Activated T-cell treated with anti-CD3 and anti-CD28 coated beads, Interleukin-2, amount 50 U/mL, for 72 hours (primary cell): ENCODE results near the gene RFC2. TPM values are rescaled to one million over a fixed set of nuclear protein-coding genes. Genes with fewer than 3 reads are reported as not detected.
A peak's percentile ranks its signal among the peaks of the same experiment; 100 is the strongest.
"Not testable (repeated sequence)": the region's sequence is repeated elsewhere in the genome, so short reads cannot be mapped to it uniquely, and the experiment has no call there.

Experiments used
- ATAC-seq, 2 donors: fragments of 150-1000 bp; cut with Tn5 transposase; replicated peaks in 1 of 2; 2 replicates each; pipeline ENCODE4 v1.10.0; 2021; ENCODE audit warnings: moderate library complexity in 2 of 2, mild to moderate bottlenecking in 1 of 2
- DNase-seq, 2 donors: peaks; one replicate each; pipeline ENCODE4 v3.0.0; 2021 to 2022; ENCODE audit warnings: mixed read lengths in 1 of 2
- H3K27ac Mint-ChIP-seq: one replicate; pipeline ENCODE4 v1.8.0; 2022; ENCODE audit warnings: mild to moderate bottlenecking, moderate library complexity, mixed read lengths
- H3K27me3 Mint-ChIP-seq: one replicate; pipeline ENCODE4 v1.8.0; 2022; ENCODE audit warnings: low read depth, mixed read lengths
- H3K36me3 Mint-ChIP-seq, 2 donors: one replicate each; pipeline ENCODE4 v1.8.0; 2022; ENCODE audit warnings: mixed read lengths in 2 of 2, mild to moderate bottlenecking in 1 of 2; ENCODE audit not compliant: insufficient read depth in 2 of 2
- H3K4me1 Mint-ChIP-seq: one replicate; pipeline ENCODE4 v1.8.0; 2022; ENCODE audit warnings: low read depth, mixed read lengths
- H3K4me3 Mint-ChIP-seq, 2 donors: one replicate each; pipeline ENCODE4 v1.8.0; 2022; ENCODE audit warnings: mild to moderate bottlenecking in 2 of 2, mixed read lengths in 2 of 2, moderate library complexity in 2 of 2
- H3K9me3 Mint-ChIP-seq, 2 donors: one replicate each; pipeline ENCODE4 v1.8.0; 2022; ENCODE audit warnings: mixed read lengths in 2 of 2
- total RNA-seq, 2 donors: library from RNA; stranded (reverse); gene quantifications; one replicate each; pipeline ENCODE4 v1.2.3, GENCODE V29; 2022

The RFC2 gene
- total RNA-seq, 2 donors from 2014 or later, result 62.9 to 95.3 TPM

DNA sequence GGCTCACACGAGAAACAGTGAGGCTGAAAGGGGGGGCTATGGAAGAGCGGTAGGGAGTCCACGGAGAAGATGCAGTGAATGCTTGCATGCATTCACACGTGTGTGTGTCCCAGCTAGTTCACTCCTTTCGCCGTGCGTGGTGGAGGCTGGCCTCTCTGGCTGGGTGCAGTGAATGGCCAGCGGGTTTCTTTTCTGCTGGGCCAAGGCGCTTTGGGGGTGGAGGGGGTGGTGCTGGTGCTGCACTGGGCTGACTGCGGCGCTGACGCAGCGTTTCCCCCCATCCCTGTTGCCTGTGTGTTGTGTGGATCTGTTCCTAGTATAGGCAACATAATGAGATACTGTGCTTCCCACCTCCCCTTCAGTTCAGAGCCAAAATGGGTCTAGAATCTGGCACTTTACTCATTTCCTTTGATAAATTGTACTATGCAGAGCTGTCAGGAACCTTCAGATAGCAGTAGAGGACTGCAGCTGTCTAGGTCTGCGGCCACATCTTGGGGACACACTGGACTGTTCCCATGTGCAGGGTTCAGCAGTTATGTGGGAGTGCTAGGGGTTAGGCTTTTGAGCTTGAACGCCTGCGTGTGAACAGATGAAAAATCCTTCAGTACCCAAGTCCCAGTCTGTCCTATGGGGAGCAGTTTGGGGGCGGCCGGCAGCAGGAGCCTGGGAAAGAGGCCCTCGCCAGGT lies 58.1 kb downstream of the RFC2 start:
- H3K9me3 Mint-ChIP-seq, H3K4me3 Mint-ChIP-seq, DNase-seq, H3K4me1 Mint-ChIP-seq, H3K27me3 Mint-ChIP-seq, ATAC-seq: not testable (repeated sequence)
- H3K36me3 Mint-ChIP-seq, result peaks cover 4 to 23% of the 10 kb centered on the region in 2 donors
- peak overlapping the region; percentile 91 for H3K27ac Mint-ChIP-seq

DNA sequence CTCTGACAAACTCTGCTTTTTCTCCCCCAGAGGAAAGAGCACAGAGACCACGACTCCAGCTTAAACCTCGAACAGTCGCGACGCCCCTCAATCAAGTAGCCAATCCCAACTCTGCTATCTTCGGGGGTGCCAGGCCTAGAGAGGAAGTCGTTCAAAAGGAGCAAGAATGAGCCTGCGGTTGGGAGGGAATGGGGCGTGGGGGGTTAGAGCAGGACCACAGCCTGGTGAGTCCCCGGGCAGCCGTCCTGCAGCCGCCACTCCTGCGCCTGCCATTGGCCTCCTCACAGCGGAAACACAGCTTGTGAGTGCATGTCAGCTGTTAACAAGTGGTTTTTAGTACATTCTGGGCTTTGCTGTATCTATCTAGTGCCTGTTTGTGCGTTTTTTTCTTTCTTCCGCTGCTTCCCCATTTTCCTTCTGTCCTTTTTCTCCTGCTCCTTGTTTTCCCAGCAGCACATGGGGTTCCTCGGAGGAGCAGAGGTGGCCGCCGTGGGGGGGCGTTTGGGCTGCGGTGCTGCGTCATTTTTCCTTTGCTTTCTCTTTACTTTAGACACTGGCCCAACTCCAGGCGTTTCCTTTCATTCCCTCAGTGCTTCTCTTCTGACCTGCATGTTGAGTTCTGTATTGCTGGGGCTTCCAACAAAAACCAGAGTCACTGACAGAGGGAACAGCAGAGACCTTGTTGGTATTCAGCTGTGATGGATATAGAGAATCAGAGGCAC lies 58.9 kb downstream of the RFC2 start:
- not testable (repeated sequence) for H3K9me3 Mint-ChIP-seq, H3K4me3 Mint-ChIP-seq, H3K4me1 Mint-ChIP-seq, H3K27me3 Mint-ChIP-seq, DNase-seq
- H3K27ac Mint-ChIP-seq, result peak overlapping the region; percentile 91
- ATAC-seq, result peak; percentile 20 to 27
- peaks cover 4 to 26% of the 10 kb centered on the region in 2 donors for H3K36me3 Mint-ChIP-seq

DNA sequence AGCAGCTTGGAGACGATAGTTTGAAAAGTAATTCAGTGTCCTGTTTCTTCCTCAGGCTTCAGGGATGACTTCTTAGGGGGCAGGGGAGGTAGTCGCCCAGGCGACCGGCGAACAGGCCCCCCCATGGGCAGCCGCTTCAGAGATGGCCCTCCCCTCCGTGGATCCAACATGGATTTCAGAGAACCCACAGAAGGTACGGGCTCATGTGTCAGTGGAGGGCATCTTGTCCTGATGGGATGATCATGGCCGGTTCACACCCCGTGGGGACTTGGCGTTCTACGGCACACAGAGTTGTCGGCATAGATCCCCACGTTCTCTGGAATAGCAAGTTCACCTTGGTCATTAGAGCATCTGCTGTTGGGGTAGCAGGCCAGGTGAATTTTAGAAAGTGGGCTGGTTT lies 59.5 kb downstream of the RFC2 start:
- peaks cover 9% of the 10 kb centered on the region for H3K4me1 Mint-ChIP-seq
- no peak for DNase-seq
- H3K4me3 Mint-ChIP-seq, result no peak overlapping the region
- H3K27ac Mint-ChIP-seq, result peak overlapping the region; percentile 63
- no peaks in the 10 kb centered on the region for H3K9me3 Mint-ChIP-seq
- peaks cover 4 to 32% of the 10 kb centered on the region in 2 donors for H3K36me3 Mint-ChIP-seq
- ATAC-seq, result no peak
- no peaks in the 10 kb centered on the region for H3K27me3 Mint-ChIP-seq

DNA sequence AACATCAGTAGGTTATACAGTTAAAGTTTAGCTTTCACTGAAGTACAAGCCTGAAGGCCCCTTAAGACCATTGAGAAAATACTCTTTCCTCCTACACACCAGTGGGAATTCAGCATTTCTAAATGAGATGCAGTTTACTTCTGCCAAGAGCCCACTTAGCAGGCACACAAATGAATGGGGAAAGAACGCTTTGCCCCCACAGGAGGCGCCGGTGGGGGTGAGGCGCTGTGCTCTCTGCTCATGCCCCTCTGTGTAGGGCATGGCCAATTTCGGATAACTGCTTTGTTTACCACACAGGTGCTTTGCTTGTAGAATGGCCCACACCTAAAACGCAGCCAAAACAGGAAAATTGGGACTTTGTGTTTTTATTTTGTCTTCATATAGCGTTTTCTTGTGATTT lies 60.3 kb downstream of the RFC2 start:
- Mint-ChIP-seq H3K27ac (no peak overlapping the region), H3K36me3 (peaks cover 4 to 39% of the 10 kb centered on the region in 2 donors), H3K27me3 (no peaks in the 10 kb centered on the region), H3K4me1 (peaks cover 10% of the 10 kb centered on the region), H3K4me3 (no peak overlapping the region), H3K9me3 (no peaks in the 10 kb centered on the region)
- DNase-seq, result no peak
- no peak for ATAC-seq

DNA sequence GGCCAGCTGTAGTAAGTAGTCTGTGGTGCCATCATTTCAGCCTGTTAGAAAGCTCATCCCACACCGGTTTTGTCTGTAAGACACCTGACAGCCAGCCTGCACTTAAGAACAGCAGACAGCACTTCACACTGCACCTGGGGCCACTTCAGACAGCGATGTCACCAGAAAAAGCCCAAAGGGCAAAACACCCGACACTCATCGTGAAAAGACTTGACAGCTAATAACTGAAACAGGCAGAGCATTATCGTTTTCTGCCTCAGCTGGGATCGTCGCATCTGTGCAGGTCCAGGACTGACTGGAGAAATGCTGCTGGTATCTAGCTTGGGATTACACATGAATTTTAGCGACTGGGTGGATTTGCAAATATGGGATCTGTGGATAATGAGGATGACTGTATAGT lies 61.1 kb downstream of the RFC2 start:
- Mint-ChIP-seq H3K36me3 (peaks cover 11 to 47% of the 10 kb centered on the region in 2 donors), H3K4me3 (no peak overlapping the region), H3K27ac (no peak overlapping the region), H3K27me3 (no peaks in the 10 kb centered on the region), H3K4me1 (peaks cover 19% of the 10 kb centered on the region), H3K9me3 (no peaks in the 10 kb centered on the region)
- ATAC-seq, result no peak
- DNase-seq, result no peak

DNA sequence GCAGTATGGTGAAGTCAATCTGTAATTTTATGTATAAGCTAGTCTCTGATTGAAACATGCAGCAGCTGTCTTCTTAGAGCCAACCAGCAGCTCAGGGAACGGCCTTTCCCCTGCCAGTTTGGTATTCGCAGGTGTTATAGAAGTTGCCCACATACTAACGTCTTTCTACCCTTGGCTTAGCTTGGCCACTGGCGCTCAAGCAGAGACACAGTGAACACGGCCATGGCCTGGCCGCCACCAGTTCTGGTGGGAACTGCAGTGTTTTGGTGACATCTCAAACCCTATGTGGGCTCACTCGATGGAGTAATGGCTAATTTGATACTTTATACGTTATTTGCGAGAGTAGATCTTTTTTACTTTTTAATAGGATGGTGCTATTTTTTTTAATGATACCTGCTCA lies 63.0 kb downstream of the RFC2 start:
- Mint-ChIP-seq H3K27me3 (no peaks in the 10 kb centered on the region), H3K36me3 (peaks cover 14 to 53% of the 10 kb centered on the region in 2 donors), H3K4me1 (peaks cover 30% of the 10 kb centered on the region), H3K27ac (no peak overlapping the region), H3K9me3 (no peaks in the 10 kb centered on the region), H3K4me3 (no peak overlapping the region)
- DNase-seq, result no peak
- ATAC-seq, result no peak

DNA sequence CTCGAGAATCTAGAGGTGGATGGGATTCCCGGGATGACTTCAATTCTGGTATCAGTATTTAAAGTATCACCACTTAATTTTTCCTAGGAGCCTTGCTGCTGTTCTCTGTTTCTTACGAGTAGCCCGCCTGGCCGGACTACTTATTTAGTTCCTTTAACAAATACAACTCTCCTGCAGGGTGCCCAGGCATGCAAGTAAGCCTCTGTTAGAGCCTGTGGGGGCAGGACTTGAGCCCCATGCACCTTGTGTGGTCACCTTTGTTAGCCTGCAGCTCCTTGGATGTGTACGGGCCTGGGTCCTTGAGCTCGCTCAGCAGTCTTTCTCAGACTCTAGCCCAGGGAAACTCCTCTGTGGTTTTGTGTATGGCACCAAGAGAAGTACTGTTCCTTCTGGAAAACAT lies 63.9 kb downstream of the RFC2 start:
- no peak for ATAC-seq
- Mint-ChIP-seq H3K36me3 (peaks cover 12 to 56% of the 10 kb centered on the region in 2 donors), H3K4me3 (no peak overlapping the region), H3K9me3 (no peaks in the 10 kb centered on the region), H3K4me1 (peaks cover 36% of the 10 kb centered on the region), H3K27me3 (no peaks in the 10 kb centered on the region), H3K27ac (no peak overlapping the region)
- no peak for DNase-seq

DNA sequence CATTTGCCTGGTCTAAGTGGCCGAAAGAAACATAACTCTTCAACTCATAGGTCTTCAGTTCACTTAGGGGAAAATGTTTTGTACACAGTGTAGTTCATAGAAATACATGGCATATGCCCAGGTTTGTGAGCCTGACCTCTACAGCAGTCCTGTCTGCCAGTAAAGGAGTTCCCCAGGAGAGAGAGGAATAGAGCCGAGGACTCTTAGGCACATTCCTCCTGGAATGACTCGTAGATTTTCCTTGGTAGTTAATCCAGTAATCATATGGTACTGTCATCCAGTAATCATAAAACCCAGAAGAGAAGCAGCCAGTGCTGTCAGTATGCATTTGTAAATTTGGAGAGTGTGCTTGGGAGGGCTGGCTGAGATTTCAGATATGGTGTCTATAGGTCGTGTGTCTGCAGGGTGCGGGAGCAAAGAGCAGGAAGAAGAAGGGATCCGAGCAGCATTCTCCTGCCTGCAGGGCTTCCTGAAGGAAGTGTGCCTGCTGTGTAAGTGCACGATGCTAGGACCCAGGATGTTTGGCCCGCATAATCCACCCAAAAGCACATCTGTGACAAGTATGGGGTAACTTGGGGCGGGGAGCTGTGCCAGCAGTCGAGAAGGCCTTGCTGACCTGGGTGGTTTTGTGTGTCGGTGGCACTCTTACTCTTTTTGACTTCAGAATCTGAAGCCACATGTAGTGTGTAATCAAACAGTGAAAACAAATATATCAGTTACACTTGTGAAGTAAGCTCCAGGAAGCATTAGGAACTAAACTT lies 66.1 kb downstream of the RFC2 start:
- DNase-seq, result no peak
- Mint-ChIP-seq H3K9me3 (no peaks in the 10 kb centered on the region), H3K4me3 (no peak overlapping the region), H3K4me1 (peaks cover 49% of the 10 kb centered on the region), H3K36me3 (peaks cover 10 to 57% of the 10 kb centered on the region in 2 donors), H3K27ac (peak overlapping the region; percentile 73), H3K27me3 (no peaks in the 10 kb centered on the region)
- ATAC-seq, result no peak

DNA sequence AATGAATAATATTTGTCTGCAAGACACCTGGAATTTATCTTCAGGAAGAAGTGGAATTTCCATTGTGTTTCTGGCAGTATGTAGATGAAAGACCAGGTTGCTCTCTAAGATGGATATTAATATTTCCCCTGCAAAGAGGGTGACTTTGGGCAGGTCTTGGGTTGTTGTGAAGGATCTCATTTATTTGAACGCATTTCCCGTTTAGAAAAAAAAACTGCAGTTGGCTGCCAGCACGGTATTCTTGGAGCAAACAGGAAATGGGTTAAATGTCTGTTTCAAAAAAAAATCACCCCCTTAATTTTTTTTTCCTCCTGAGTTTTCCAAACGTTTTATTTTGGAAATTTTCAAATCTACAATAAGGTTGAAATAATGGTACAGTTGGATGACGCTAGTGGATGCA lies 68.6 kb downstream of the RFC2 start:
- no peaks in the 10 kb centered on the region for H3K27me3 Mint-ChIP-seq
- no peak for DNase-seq
- H3K27ac Mint-ChIP-seq, result peak overlapping the region; percentile 79
- no peaks in the 10 kb centered on the region for H3K9me3 Mint-ChIP-seq
- no peak for ATAC-seq
- peaks cover 73% of the 10 kb centered on the region for H3K4me1 Mint-ChIP-seq
- H3K36me3 Mint-ChIP-seq, result peaks cover 13 to 63% of the 10 kb centered on the region in 2 donors
- H3K4me3 Mint-ChIP-seq, result peak overlapping the region in 1 of 2 donors; percentile 45

DNA sequence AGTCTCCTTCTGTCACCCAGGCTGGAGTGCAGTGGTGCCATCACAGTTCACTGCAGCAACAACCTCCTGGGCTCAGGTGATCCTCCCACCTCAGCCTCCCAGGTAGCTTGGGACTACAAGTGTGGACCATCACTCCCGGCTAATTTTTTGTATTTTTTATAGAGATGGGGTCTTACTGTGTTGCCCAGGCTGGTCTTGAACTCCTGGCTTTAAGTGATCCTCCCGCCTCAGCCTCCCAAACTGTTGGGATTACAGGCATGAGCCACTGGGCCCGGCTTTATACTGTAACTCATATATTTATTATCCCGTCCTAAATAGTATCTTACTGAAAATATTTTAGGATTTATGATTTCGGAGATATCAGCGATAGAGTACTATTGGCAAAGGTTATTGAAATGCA lies 69.2 kb downstream of the RFC2 start:
- ATAC-seq (no peak), DNase-seq (no peak)
- peak overlapping the region in 1 of 2 donors; percentile 9 for H3K4me3 Mint-ChIP-seq
- peaks cover 79% of the 10 kb centered on the region for H3K4me1 Mint-ChIP-seq
- no peaks in the 10 kb centered on the region for H3K9me3 Mint-ChIP-seq
- no peaks in the 10 kb centered on the region for H3K27me3 Mint-ChIP-seq
- peaks cover 13 to 56% of the 10 kb centered on the region in 2 donors for H3K36me3 Mint-ChIP-seq
- peak overlapping the region; percentile 34 for H3K27ac Mint-ChIP-seq

DNA sequence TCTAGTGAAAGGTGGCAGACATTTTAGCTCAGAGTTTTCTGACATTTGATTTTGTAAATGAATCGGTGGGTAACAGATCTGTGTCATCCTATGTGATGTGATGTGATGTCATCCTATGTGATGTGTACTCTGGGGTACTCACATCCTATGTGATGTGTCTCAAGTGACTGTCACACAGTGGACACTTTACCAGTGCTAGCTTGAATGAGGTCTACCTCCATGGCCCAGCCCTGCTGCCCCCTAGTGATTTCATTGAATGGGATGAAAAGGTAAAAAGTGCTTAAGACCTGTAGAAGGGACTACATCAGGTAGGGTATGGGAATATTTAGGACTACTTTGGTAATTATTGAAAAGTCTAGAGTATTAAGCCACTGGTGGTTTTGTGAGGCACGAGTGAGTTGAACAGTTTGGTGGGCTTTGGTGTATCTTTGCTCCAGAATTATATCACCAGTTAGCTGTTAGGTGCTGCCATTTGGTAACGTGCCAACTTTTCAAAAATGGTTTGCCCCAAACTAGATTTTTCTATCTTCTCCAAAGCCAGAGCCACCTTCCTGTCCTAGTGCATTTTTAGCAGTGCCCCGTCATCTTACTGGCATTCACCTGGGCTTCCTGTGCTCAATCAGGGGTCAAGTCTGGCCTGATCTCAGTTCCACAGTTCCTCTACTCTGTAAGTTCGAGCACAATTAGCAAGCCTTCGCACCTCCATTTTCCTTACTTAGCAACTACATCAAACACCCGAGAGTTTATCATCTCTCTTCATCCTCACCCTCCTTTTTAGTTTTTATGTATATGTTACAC lies 70.3 kb downstream of the RFC2 start:
- Mint-ChIP-seq H3K36me3 (peaks cover 15 to 50% of the 10 kb centered on the region in 2 donors), H3K4me1 (peaks cover 87% of the 10 kb centered on the region), H3K9me3 (no peaks in the 10 kb centered on the region), H3K4me3 (peak overlapping the region; percentile 6 to 41), H3K27ac (peak overlapping the region; percentile 73), H3K27me3 (no peaks in the 10 kb centered on the region)
- ATAC-seq, result peak; percentile 89 to 99
- peak; percentile 47 for DNase-seq

DNA sequence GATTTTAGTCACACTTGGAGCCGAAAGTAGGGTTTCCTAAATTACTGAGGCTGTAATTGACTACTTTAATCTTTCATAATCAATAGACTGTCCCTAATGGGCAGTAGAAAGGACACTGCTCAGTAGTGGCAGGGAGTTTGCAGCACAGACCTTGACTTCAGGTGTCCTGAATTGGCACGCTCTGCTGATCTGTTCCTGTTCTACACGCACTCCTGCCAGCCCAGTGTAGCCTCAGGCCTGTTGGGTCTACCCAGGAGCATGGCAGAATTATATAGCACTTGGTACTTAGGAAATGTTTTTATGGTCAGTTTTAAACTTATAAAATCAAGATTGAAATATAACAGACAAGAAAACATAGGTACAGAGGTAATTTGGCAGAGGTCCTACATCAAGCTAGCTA lies 71.1 kb downstream of the RFC2 start:
- Mint-ChIP-seq H3K36me3 (peaks cover 10 to 48% of the 10 kb centered on the region in 2 donors), H3K27me3 (no peaks in the 10 kb centered on the region), H3K4me3 (peak overlapping the region; percentile 21 to 41), H3K4me1 (peaks cover 87% of the 10 kb centered on the region), H3K9me3 (no peaks in the 10 kb centered on the region), H3K27ac (peak overlapping the region; percentile 73)
- DNase-seq, result no peak
- peak in 1 of 2 donors; percentile 10 for ATAC-seq
